HG02943 (cell line): ENCODE measurements around the gene LRP4.
"Not testable (repeated sequence)": the region's sequence is repeated elsewhere in the genome, so short reads cannot be mapped to it uniquely, and the experiment has no call there.

Experiments used
- ATAC-seq: cut with Tn5 transposase; IDR thresholded peaks from one replicate; pipeline ENCODE4 v1.9.1; 2021; ENCODE audit warnings: mild to moderate bottlenecking, low read depth, moderate library complexity; ENCODE audit not compliant: unreplicated experiment

Gene LRP4, protein sequence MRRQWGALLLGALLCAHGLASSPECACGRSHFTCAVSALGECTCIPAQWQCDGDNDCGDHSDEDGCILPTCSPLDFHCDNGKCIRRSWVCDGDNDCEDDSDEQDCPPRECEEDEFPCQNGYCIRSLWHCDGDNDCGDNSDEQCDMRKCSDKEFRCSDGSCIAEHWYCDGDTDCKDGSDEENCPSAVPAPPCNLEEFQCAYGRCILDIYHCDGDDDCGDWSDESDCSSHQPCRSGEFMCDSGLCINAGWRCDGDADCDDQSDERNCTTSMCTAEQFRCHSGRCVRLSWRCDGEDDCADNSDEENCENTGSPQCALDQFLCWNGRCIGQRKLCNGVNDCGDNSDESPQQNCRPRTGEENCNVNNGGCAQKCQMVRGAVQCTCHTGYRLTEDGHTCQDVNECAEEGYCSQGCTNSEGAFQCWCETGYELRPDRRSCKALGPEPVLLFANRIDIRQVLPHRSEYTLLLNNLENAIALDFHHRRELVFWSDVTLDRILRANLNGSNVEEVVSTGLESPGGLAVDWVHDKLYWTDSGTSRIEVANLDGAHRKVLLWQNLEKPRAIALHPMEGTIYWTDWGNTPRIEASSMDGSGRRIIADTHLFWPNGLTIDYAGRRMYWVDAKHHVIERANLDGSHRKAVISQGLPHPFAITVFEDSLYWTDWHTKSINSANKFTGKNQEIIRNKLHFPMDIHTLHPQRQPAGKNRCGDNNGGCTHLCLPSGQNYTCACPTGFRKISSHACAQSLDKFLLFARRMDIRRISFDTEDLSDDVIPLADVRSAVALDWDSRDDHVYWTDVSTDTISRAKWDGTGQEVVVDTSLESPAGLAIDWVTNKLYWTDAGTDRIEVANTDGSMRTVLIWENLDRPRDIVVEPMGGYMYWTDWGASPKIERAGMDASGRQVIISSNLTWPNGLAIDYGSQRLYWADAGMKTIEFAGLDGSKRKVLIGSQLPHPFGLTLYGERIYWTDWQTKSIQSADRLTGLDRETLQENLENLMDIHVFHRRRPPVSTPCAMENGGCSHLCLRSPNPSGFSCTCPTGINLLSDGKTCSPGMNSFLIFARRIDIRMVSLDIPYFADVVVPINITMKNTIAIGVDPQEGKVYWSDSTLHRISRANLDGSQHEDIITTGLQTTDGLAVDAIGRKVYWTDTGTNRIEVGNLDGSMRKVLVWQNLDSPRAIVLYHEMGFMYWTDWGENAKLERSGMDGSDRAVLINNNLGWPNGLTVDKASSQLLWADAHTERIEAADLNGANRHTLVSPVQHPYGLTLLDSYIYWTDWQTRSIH (N-terminal part only)

DNA sequence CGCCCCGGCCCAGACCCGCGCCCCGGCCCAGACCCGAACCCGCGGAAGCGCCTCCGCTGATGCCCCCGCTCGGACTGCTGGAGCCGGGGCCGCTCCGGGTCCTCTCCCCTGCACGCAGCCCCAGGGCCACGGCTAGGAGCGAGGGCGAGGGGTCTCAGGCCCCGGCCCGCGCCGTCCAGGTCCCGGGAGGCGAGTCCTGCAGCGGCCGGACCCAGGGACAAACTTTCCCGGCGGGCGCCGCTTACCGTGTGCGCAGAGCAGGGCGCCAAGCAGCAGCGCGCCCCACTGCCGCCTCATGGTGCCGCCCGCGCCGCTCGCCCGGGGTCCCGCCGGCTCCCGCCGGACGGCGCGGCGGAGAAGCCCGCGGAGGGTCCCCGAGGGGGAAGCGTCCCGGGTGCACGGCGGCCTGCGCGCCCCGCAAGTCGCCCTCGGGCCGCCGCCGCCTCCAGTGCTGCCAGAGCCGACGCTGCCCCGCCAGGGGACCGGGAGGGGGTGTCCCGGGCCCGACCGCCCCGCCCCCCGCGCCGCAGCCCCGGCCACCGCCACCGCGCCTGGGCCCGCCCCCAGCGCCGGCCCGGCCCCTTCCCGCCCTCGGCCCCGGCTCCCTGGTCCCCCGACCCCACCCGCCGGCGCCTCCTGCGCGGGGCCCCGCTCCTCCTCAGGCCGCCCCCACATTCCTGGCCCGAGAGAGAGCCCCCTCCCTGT is at the start of gene LRP4:
TSS of gene LRP4 (minus strand) at position 468 of the 705 bp plus-strand sequence. CDS start at position 297, 171 bp downstream.
- no peak for ATAC-seq

DNA sequence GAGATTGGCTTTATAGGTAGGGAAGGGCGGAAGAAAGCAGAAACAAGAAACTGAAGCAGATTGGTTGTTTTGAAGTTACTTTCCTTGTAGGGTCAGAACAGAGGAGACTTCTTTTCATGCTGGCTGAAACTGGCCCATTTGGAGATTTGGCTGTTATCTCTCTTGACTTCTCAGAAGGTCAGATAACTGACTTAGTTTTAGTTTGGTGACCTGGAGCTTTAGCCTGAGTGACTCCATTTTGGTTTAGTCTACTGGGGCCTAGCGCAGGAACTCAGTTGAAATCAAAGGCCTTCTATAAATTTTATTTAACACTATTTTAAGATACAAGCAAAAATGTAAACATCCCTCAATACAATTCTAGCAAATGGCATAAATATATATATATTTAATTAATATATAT is 49.6 kb upstream of the LRP4 start:
- no peak for ATAC-seq

- ATAC-seq, result no peak
These were observed 48.4 kb upstream of the LRP4 start for GRCh38 chr11:46966773-46967172.

GRCh38 chr11:46963844-46964243 is 45.5 kb upstream of the LRP4 start:
- ATAC-seq, result no peak

DNA sequence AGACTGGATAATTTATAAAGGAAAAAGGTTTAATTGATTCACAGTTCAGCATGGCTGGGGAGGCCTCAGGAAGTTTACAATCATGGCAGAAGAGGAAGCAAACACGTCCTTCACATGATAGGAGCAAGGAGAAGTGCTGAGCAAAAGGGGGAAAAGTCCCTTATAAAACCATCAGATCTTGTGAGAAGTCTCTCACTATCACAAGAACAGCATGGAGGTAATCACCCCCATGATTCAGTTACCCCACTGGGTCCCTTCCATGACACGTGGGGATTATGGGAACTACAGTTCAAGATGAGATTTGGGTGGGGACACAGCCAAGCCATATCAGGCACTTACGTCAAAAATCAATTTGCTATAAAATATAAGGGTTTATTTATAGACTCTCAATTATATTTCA is 43.5 kb upstream of the LRP4 start:
- ATAC-seq, result not testable (repeated sequence)

GRCh38 chr11:46961041-46961440 is 42.7 kb upstream of the LRP4 start:
- ATAC-seq, result no peak

DNA sequence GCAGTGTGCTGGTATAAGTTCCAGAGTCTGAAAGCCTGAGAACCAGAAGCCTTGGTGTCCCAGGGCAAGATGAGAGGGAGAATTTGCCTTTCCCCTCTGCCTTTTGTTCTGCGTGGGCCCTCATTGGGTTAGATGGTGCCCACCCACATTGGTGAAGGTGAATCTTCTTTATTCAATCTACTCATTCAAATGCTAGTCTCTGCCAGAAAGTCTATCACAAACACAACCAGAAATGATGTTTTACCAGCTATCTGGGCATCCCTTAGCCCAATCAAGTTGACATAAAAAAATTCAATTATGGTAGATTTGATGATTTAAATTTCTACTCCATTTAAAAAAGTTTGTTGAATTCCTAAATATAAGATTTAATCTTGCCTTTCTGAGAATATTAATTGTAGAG is 40.4 kb upstream of the LRP4 start:
- ATAC-seq, result no peak

DNA sequence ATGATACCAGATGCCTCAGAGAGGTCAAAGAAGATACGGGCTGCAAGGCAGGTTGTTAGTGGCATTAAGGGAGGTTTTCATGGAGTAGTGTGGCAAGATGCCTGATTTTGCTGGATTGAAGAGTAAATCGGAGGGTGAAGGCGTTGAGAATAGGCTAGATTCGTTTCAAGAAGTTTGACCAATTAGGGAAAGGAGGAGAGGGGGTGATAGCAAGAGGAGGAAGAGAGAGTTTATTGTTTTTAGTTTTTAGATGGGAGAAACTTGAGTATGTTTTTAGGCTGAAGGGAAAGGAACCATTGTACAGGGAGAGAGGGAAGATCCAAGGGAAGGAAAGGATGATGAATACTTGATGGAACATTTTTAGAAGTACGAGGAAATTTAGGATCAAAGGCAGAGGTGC is 34.7 kb upstream of the LRP4 start:
- no peak for ATAC-seq

- ATAC-seq, result no peak
These were observed 34.2 kb upstream of the LRP4 start for GRCh38 chr11:46952553-46952952.

DNA sequence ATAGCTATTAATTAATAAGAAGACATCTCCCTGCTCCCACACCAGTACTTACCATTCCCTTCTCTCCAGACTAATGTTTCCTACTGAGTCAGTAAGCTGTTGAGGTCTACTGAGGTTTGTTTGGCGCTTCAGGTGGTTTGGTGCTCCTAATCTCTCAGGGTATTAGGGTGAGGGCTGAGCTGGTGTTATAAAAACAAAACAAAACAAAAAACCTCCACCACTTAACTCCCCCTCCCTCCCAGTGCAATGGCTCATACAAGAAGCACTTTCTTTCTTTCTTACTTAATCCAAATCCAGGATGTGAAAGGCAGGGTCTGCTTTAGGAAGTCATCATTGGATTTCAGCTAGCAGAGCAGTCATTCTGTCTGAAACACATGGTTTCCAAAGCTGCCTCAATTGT is 33.5 kb upstream of the LRP4 start:
- ATAC-seq, result no peak

- ATAC-seq, result no peak
These were observed 30.9 kb upstream of the LRP4 start for GRCh38 chr11:46949297-46949696.

GRCh38 chr11:46948378-46949131 is 30.2 kb upstream of the LRP4 start:
- ATAC-seq, result no peak

GRCh38 chr11:46947399-46948077 is 29.2 kb upstream of the LRP4 start:
- no peak for ATAC-seq

DNA sequence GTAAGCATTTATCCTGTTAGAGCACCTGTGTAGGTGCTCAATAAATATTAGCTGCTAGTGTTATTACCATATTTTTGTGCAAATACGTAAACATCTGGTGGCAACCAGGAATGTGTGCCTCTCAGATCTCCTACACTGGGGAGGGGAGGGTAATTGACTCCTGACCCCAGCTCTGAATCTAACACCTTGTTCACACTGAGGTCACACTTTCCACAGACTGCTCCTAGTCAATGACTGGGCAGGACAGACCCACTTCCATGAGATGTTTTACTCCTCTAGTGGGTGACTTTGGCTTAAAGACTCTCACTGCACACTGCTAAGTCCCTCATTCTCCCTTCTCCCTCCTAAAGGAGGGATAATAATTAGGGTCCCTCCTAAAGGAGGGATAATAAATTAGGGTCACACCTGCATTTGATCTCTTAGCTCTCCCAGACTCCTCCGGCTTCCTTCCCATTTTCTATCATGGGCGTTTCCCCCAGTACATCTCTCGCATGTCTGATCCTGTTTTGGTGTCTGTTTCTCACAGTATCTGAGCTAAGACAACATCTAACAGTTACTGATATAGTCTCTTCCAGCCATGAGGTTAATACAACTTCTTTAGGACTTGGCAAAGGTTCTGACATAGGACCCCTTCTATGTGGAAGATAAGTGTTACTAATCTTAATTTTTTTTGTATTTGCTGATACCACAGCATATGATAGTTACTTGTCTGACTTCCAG is 26.2 kb upstream of the LRP4 start:
- no peak for ATAC-seq

DNA sequence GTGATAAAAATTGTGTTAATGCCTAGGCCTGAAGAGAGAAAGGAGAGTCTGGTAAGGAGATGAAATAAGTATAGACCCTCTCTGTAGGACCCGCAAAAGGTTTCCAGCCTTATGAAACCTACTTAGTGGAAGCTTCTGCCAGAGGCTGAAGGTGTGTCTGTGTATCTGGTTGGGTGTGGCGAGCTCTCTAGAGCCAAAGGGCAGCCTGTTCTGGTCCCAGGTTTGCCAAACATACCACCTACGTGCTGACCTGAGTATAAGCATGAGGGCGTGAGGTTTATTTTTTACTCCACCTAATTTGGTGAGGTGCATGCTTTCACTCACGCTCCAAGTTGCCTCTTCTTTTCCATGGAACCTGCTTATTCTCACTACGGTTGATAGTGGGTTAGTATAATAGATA is 23.8 kb upstream of the LRP4 start:
- ATAC-seq, result no peak

- ATAC-seq, result peak; percentile 88
These were observed 18.1 kb upstream of the LRP4 start, which contains the start of gene CSTPP1 for GRCh38 chr11:46936138-46937110. CSTPP1 (plus strand) TSS chr11:46936761; CDS start chr11:46936806, 45 bp downstream.

DNA sequence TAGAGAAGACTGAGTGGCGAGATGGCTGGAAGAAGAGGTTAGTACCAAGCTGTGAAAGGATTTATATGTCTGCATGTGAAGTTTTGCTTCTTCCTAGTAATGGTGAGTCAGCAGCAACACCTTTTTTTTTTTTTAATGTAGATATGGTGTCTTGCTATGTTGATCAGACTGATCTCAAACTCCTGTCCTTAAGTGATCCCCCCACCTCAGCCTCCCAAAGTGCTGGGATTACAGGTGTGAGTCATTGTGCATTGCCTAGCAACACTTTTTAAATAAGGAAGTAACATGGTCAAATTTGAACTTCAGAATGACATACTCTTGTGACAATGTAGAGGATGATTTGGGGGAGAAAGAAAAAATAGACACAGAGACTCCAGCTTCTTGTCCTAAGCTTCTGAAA is 11.7 kb upstream of the LRP4 start:
- ATAC-seq, result no peak
